Stimulated activated CD4-positive, alpha-beta T cell treated with anti-CD3 and anti-CD28 coated beads, Interleukin-1b, Interleukin-23, amount 100 ng/mL, for 1 hour (primary cell): ENCODE results near the gene DRC7.

Source experiments
- DNase-seq, 2 donors: peaks; one replicate each; pipeline ENCODE4 v3.0.0-alpha.2; 2020; ENCODE audit warnings: low read depth in 2 of 2

The DRC7 gene

GRCh38 chr16:57690782-57691471 lies 3.7 kb upstream of the DRC7 start:
- DNase-seq, result no peak

GRCh38 chr16:57692636-57693035 lies 2.0 kb upstream of the DRC7 start:
- no peak for DNase-seq

- DNase-seq, result no peak
Measured at GRCh38 chr16:57693550-57693949, 1.1 kb upstream of the DRC7 start.

GRCh38 chr16:57694231-57694724 lies 328 bp upstream of the DRC7 start:
- DNase-seq, result no peak

GRCh38 chr16:57695680-57696069 lies 1.1 kb downstream of the DRC7 start:
- DNase-seq, result no peak

GRCh38 chr16:57696240-57696639 lies 1.6 kb downstream of the DRC7 start:
- DNase-seq, result no peak

- no peak for DNase-seq
Measured at GRCh38 chr16:57697896-57698537, 3.4 kb downstream of the DRC7 start.

GRCh38 chr16:57698812-57699405 lies 4.3 kb downstream of the DRC7 start:
- no peak for DNase-seq

GRCh38 chr16:57699481-57699880 lies 4.9 kb downstream of the DRC7 start:
- no peak for DNase-seq

- DNase-seq, result no peak
Measured at GRCh38 chr16:57699899-57700298, 5.3 kb downstream of the DRC7 start.

GRCh38 chr16:57700781-57701551 lies 6.4 kb downstream of the DRC7 start:
- DNase-seq, result no peak

- no peak for DNase-seq
Measured at GRCh38 chr16:57701759-57702371, 7.3 kb downstream of the DRC7 start.

GRCh38 chr16:57703416-57704010 lies 8.9 kb downstream of the DRC7 start:
- DNase-seq, result no peak

- no peak for DNase-seq
Measured at GRCh38 chr16:57704011-57704904, 9.7 kb downstream of the DRC7 start.

GRCh38 chr16:57704905-57705852 lies 10.6 kb downstream of the DRC7 start:
- DNase-seq, result no peak

- no peak for DNase-seq
Measured at GRCh38 chr16:57706717-57707116, 12.1 kb downstream of the DRC7 start.

GRCh38 chr16:57707331-57707730 lies 12.7 kb downstream of the DRC7 start:
- DNase-seq, result no peak

- no peak for DNase-seq
Measured at GRCh38 chr16:57708168-57708567, 13.6 kb downstream of the DRC7 start.

GRCh38 chr16:57709663-57710062 lies 15.1 kb downstream of the DRC7 start:
- no peak for DNase-seq
